ENCODE measurements around the gene DNAH10.

- TF ChIP-seq CTCF (IDR thresholded peaks at IDR 0.05; ENCODE audit: insufficient read depth, low read depth, low read length): no peak
- TF ChIP-seq EZH2 (IDR thresholded peaks at IDR 0.05; ENCODE audit: insufficient read depth, low read length): no peak
Observed at GRCh38 chr12:123917337-123917850, 155.3 kb downstream of the DNAH10 start.

All from astrocyte (in vitro differentiated cells and primary cell).